HS-27A (cell line): Measurements from ENCODE around the gene CLDND2.

Experiments used
- DNase-seq: peaks from one replicate; pipeline ENCODE4 v3.0.0-alpha.2; 2012; ENCODE audit warnings: low read depth, missing footprints

Gene CLDND2

DNA sequence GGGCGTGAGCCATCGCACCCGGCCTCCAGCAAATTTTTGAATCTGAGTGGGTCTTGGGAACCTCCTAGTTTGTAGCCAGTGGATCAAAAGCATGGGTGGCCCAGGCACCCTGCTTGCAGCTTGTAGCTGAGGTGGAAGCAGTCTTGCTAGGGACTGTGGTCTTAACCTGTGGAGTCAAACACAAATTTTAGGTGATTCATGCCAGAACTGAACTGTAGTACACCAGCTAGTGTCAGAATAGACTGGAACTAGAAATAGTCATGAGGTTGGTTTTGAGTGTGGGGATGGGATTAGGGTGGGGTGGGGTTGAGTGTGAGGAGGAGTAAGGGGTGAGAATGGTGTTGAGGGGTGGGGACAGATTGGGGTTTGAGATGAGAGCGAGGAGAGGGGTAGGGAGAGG lies 13.2 kb upstream of the CLDND2 start:
- DNase-seq = no peak

DNA sequence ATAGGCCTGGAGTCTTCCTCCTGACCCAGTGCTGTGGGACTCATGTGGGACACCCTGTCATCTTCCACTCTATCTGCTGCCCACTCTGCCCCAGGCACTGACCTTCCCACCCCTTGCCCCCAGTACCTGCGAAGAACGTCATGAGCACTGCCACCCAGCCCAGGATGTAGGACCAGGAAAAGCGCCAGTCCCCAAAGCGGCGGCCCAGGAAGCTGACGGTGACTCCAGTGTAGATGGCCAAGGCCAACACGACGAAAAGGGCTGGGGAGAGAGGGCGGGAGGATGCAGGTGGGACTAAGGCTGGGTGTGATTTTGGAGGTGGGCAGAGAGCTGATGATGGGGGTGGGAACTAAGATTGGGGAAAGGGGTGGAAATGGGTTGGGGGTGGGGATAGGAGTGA lies 11.6 kb upstream of the CLDND2 start:
- no peak for DNase-seq

DNA sequence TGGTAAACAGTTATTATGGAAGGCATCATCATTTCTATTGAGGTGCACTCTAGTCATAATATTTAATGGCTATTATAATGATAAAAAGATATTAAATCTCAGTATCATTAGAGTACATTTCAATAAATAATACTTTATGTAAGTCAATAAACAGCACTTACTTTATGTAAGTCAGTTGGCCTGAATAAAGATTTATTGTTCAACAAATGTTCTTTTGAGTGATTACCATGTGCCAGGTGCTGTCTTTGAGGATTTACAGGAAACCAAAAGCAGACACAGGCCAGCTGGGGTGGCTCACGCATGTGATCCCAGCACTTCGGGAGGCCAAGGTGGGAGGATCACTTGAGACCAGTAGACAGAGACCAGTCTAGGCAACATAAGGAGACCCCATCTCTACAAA lies 8.6 kb upstream of the CLDND2 start:
- DNase-seq = no peak

DNA sequence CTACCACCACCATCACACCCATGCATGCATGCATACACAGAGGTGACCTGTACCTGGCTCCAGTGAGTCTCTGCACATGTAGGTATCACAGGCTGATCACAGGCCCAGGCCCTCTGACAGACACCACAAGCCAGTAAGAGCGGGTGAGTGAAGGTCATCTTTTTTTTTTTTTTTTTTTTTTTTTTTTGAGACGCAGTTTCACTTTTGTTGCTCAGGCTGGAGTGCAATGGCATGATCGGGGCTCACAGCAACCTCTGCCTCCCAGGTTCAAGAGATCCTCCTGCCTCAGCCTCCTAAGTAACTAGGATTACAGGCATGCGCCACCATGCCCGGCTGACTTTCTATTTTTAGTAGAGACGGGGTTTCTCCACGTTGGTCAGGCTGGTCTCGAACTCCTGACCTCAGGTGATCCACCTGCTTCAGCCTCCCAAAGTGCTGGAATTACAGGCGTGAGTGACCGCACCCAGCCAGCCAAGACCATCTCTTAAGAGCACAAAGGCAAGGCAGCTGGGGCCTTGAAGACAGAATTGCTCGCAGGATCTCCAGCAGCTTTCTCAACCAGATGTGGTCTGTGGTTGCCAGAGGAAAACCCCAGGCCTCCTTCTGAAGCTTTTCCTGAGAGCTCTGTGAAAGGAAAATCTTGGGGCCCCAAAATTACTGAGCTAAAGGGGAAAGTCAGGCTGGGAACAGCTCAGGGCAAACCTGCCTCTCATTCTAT lies 6.9 kb upstream of the CLDND2 start:
- no peak for DNase-seq

DNA sequence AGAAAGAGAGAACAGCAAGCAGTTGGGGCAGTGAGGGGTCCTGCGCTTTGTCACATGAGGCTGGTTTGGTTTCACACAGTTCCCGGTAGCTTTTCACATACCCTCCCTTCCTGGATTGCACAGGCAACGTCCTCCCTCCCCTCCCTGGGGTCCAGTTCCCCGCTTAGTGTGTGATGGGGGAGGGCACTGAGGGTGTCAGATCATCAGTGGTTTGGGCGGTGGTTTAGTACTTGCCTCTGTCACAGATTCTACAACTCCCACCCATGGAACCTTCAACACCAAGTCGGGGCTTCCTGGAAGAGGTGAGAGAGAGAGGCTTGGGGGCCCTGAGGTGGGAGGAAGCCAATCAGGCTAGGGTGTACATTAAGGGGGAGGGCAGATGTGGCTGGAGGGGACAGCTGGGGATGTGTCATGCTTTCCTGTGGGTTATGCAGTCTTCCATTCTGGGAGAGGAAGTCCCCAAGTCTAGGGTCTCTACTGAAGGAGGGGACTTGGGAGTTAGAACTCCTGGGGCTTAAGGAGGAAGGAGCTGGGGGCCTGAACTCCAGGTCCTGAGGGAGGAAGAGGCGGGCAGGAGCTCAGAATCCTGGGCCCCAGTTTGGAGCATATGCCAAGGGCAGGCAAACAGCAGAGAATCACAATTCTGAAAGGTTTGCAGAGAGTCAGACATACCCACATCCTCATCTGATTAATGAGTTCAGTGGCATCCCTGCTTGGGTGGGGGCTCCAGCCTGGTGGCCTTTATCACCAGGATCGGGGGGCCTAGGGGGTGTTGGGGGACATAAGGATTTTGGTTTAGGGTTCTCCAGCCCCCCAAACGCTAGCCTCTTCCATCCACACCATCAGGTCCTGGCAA lies 4.1 kb upstream of the CLDND2 start, which contains the start of gene NKG7:
TSS of gene NKG7 (minus strand) at position 6 of the 856 bp plus-strand sequence. CDS start 119 bp downstream, outside the sequence.
- DNase-seq = no peak

DNA sequence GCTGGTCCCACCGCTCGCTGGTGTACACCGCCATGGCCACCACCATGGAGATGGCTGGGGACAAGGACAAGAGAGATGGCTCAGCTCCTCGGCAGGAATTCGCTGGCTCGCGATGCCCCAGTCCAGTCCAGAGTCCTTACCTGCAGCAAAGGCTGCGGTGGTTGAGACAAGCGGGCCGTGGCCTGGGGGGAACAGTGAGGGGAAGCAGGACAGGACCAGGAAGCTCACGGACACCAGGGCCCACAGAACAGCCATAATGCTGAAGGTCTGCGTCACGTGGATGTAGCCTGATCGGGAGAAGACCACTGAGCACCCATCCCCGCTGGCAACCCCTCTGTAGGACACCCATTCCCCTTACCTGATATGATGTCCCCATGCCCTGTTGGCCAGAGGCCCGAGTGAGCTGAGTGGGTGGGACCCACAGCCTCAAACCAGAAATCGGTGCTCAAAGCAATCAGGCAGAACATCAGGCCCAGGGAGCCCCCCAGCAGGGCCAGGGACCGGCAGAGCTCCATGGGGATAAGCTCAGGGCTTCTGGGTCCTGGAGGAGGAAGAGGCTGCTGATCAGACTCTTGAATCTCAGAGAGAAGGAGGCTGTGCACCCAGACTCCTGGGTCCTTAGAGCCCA lies 3.3 kb upstream of the CLDND2 start:
- no peak for DNase-seq

DNA sequence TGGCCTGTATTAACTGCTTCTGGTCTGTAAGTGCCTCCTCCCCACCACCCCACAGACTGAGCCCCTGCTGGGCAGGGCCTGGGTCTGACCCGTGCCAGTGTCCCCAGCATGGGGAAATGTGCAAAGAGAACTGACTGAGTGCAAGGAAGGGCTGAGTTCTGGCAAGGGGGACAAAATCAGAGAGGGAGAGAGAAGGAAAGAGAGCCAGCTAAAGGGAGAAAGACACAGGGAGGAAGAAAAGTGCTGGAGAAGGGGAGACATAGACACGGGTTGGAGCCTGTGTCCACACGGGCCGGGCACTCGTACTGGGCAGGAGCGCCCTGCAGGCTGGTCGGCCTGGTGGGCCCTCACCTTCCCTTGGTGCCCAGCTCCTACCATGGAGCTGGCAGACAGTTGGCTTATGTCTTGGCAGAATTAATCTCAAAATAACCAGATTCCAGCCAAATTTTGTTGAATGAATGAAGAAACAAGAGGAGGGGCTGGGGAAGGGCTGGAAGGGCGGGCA lies 2.4 kb upstream of the CLDND2 start:
- no peak for DNase-seq

DNA sequence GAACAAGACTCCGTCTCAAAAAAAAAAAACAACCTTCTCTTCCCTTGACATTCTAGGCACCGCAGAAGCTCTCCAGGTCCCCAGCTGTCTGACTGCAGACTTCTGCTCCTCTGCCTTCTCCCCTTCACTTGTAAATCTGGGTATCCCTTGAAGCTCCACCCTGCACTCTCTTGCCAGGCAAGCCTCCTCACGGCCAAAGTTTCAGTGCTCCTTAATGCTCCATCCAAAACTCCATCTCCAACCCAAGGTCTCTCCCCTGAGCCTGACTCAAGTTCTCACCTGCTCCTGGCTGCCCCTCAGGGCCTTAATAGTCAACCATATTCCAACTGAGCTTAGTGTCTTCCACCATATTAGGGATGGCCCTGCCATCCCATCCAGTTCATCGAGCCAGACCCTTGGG lies 1.4 kb upstream of the CLDND2 start:
- no peak for DNase-seq

DNA sequence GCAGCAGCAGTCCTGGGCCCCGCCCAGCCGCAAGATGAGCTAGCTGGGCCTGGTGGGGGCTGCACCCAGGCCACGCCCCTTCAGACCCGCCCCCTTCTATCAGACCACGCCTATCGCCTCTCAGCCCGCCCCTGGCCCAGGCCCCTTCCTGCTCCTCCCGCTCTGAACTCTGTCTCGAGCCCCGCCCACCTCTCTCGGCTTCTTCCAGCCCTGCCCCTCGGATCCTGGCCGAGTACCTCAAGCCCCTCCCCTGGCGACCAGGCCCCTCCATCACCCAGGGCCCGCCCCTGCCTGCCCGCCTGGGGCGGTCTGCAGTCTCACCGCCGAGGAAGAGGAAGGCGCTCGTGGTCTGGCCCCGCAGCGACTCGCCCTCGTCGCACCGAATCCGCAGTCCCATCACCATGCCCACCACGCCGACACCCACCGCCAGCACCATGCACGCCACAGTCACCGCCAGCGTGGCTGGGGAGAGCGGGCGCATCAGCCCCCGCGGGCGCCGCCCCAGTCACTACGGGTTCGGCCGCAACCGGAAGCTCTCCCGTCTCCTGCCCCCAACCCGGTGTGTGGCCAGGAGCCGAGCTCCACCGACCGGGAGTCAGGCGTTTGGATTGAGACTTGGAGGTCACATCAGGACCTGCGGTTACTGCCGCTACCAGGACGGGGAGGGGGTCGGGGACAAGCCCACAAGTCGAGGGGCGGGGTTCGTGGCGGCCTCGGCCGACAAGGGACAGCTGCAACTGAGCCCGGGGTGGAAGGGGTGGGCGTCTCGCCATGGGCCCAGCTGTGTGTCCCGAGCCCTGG lies 1.0 kb downstream of the CLDND2 start:
- peak; percentile 83 for DNase-seq

DNA sequence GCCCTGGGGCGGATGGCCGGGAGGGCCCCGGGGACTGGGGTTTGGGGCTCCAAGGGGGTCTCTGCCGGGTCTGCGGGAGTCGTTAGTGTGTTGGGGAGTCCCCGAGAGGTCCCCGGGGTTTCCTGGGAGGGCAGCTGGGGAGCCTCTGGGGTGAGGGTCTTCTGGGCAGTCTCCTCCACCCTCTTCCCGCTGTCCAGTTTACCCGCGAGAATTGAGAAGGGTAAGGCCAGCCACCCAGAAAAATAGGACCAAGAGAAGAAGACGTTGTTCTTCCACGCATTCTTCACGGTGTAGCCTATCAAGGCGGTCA lies 1.6 kb downstream of the CLDND2 start:
- DNase-seq = no peak

DNA sequence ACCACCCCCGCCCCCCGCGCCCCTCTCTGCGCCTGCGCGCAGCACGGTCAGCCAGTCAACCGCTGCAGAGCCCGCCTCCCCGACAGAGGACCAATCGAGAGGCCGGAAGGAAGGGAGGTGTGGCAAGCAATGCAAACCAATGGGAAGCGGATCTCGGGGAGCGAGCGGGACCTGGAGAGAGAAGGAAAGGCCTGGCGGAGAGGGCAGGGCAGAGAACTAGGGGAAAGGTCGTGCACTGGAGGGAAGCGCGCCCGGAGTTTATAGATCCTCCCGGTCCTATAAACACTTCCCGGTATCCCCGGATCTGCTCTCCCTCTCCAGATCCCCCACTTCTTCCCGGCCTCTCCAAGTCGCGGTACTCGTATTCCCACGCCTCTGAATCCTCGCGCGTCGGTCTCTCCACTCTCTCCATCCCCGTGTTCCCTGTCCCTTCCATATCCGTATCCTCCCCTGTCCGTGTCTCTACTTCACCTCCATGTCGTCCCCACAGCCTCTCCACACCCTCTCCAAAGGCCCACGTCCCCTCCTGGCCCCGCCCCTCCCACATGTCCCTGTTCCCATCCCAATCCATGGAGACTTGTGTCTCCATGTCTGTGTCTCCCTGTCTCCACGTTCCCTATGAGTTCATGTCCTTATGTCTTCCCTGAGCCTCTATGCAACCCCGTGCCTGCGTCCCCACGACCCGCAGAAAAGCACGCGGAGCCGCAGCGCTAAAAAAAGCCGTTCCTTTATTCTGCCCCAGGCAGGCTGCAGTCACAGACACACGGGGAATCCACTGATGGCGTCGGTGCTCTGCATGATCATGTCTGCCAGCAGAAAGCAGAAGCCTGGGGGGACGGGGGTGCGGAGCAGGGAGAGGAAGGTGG lies 2.2 kb downstream of the CLDND2 start:
- DNase-seq = peak; percentile 88

DNA sequence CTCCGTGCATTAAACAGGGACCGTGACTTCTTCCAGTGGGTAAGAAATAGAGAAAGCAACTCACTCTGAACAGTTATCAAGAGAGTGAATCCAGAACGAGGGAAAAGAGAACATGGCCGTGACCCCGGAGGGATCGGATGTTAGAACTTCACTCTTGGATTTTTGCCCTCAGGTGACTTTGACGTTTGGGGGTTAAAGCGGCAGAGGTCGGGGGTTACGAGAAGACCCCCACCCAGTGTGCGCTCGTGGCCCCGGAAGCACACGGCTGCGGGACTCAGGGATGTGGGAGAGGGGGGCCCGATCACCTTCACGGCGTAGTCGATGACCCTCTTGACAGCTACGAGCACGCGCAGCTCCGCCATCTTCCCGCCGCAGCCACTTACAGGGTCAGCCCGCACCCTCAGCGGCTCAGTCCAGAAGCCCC lies 2.8 kb downstream of the CLDND2 start, which contains the start of gene ETFB:
TSS of gene ETFB (minus strand) at position 424 of the 424 bp plus-strand sequence. CDS start at position 362, 62 bp downstream.
- no peak for DNase-seq

DNA sequence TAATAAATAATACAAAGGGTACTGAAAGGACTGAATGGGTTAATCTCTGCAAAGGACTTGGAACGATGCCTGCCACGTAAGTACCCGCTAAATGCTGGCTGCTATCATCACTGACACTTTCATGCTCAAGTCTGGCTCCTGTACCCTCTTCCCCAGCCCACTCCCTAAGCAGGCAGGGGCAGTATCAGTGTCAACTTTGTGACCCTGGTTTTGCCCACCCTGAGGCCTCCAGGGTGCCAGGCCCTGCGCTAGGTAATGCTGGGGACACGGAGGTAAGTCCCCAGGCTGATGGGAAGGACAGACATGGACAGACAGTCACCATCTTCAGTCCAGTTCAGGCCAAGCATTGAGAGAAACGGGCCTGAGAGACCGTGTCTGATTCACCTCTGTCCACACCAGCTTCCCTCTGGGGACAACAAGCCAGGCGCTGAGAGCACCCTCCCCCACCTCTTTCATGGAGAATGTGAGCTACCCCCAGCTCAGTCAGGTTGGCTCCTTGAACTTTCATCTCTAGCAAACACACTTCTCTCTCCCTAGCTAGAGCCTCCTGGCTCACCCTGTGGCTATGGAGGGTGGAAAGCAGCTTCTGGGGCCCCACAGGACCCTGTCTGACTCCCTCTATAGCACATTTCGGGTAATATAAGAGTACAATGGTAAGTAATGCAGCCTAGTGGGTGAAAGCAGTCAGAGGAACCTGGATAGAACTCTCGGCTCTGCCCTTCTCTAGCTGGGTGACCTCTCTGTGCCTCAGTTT lies 3.4 kb downstream of the CLDND2 start:
- no peak for DNase-seq

DNA sequence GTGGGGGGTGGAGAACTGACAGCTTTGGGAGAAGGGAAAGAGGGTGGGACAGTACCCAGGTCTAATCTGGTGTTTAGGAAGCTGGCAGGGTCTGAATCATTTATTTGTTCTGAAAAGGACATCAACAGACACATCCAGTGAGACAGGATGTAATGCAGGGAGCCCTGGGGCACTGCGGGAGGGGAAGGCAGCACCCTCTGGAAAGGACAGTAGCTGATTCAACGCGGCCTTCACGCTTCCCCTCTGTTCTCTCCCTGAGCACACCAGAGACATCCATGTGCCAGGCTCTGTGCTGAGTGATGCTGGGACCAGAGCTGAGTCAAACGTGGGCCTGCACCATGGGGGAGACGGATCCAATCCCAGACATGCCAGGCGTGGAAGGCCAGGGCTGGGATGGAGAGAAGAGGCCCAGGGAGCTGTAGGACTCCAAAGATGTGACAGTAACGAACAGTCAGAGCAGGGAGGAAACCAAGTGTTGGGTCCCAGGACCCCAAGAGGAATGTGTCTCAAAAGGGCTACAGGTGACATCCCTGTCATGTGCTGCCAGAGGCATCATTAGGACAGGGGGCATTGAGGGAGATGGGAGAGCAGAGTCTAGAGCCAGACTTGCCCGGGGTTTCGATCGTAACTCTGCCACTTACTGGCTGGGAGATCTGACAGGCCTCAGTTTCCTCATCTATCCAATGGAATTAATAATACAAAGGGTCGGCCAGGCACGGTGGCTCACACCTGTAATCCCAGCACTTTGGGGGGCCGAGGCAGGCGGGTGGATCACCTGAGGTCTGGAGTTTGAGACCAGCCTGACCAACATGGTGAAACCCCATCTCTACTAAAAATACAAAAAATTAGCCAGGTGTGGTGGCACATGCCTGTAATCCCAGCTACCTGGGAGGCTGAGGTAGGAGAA lies 4.3 kb downstream of the CLDND2 start:
- no peak for DNase-seq

DNA sequence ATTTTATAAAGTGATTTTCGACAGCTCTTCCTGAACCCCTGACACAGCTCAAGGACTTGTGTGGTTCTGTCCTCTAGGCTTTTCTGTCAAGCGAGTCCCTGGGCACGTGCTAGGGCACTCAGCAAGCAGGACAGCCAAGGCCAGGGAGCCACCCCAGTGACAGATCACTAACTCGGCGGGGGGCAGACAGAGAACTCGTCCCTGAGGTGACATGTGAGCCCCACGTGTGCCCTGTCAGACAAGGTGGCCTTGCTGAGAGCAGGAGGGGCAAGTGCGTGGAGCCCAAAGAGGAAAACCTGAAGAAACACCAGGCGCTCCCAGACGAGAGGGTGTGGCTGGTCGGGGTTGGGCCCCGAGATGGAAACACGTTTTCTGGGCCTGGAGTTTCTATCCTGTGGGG lies 7.6 kb downstream of the CLDND2 start:
- DNase-seq = no peak

DNA sequence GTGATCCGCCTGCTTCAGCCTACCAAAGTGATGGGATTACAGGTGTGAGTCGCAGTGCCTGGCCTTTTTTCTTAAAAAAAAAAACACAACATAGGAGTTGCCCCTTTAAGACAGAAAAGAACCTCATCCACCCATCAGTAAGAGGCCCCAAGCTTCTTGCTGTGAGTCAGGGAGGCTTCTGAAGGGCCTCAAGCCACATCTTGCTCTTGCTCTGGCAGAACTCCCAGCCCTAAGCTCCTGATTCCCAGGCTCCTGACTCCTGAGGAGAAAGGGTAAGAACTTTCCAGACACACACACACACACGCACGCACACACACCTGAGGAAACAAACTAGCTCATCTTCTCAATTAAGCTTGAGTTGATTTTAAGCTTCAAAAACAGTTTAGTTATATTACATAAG lies 9.5 kb downstream of the CLDND2 start:
- DNase-seq = no peak

DNA sequence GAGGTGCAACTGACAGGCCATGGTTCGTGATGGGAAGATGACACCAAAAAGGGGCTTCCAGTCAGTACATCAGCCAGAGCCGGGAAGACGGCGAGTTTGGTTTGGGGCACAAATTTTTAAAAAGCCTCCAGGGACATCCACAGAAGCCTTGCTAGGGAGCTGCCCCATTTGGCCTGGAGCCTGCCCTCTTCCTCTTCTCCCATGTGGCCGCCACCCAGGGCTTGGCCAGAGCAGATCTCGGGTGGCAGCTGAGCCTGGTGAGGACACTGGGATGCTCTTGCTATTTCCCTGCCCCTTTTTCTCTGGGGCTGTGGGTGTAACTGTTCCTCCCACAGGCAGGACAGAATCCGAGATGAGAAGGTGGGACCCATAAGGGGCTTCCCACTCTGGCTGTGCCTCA lies 10.9 kb downstream of the CLDND2 start:
- no peak for DNase-seq

DNA sequence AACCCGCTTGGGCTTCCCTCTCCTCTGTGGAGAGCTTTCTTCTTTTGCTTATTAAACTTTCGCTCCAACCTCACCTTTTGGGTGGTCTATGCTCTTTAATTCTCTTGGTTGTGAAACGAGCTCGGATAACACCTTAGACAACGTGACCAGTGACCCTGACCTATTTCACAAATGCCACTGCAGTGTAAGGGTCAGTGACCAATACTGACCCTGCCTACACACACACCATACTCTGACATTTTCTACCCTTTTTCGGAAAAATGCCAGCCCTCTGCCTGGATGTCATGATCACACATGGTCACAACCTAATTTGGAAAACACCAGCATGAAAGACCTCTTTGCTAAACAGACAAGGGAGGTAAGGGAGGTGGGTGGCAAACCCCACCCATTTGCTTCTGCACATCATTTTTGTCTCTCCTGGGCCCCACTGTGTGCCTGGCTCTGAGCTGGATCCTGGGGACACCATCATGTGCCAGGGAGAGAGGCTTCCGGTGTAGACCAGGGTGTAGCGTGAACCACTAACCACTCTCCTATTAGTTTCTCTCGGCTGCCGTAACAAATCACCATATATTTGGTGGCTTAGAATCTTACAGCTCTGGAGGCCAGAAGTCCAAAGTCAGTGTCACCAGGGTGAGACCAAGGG lies 12.5 kb downstream of the CLDND2 start:
- no peak for DNase-seq

DNA sequence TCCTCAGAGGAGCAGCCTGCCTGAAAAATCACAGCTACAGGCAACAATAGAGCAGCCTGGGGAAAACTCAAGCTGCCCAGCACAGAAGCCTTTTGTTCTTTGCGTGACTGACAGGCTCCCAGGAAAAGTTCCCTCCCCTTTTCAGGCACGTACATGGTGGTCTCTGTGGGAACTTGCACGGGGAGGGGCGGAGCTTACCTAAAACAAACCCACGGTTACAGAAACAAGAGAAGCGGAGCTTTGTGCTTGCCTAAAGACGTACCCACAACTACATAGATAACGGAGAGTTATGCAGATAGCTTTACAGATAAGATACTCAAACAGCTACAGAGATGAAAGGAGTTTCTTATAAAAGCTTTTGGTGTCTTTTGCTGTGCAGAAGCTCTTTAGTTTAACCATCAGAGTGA lies 14.1 kb downstream of the CLDND2 start:
- DNase-seq = no peak
